SK-N-MC (cell line): ENCODE results near the gene PRRC1.
"Not testable (repeated sequence)": the region's sequence is repeated elsewhere in the genome, so short reads cannot be mapped to it uniquely, and the experiment has no call there.

Experiments
- DNase-seq: peaks from one replicate; pipeline ENCODE4 v3.0.0-alpha.2; 2011; ENCODE audit warnings: low read depth, low spot score
- H3K27ac ChIP-seq: fragments of 200-600 bp; sonication (generic); 2 replicates; pipeline ENCODE4 v1.5.1; 2016; ENCODE audit warnings: mixed run types
- H3K36me3 ChIP-seq: fragments of 200-600 bp; sonication (generic); 2 replicates; pipeline ENCODE4 v1.6.1; 2017; ENCODE audit warnings: antibody characterized with exemption, low read length, mixed read lengths; ENCODE audit not compliant: insufficient read depth
- H3K4me3 ChIP-seq: fragments of 200-600 bp; sonication (generic); 2 replicates; pipeline ENCODE4 v1.5.1; 2016
- H3K9ac ChIP-seq: fragments of 200-600 bp; sonication (generic); 2 replicates; pipeline ENCODE4 v1.8.0; 2017; ENCODE audit warnings: mixed run types, mixed read lengths; ENCODE audit not compliant: insufficient read length
- H3K9me3 ChIP-seq: fragments of 200-600 bp; sonication (generic); 2 replicates; pipeline ENCODE4 v1.6.1; 2017; ENCODE audit warnings: low read depth, mild to moderate bottlenecking, antibody characterized with exemption, low read length, moderate library complexity, mixed read lengths
- EZH2 ChIP-seq: fragments of 200-600 bp; sonication (generic); IDR thresholded peaks from one replicate; pipeline ENCODE4 v1.6.1; 2017; ENCODE audit warnings: antibody characterized with exemption
- FOXP2 ChIP-seq: optimal IDR thresholded peaks from 2 replicates; pipeline ENCODE3; 2011; ENCODE audit warnings: mild to moderate bottlenecking, moderate library complexity; ENCODE audit not compliant: insufficient read depth; ENCODE audit errors: extremely low read length, control extremely low read depth
- POLR2AphosphoS5 ChIP-seq: IDR thresholded peaks from 2 replicates; pipeline ENCODE4 v1.6.1; 2012; ENCODE audit warnings: mild to moderate bottlenecking, low read depth, low read length, borderline replicate concordance

The PRRC1 gene

DNA sequence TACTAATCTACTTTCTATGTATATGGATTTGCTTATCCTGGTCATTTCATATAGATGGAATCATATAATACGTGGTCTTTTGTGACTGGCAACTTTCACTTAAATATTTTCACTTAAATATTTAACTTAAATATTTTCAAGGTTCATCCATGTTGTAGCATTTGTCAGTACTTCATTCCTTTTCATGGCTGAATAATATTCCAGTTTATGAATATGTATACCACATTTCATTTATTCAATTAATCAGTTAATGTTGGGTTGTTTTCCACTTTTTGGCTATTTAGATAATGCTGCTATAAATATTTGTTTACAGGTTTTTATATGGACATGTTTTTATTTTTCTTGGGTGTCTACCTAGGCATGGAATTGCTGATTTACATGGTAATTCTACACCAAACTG is 7.7 kb downstream of the PRRC1 start:
- H3K4me3 ChIP-seq: no peak overlapping the region
- H3K27ac ChIP-seq: no peak overlapping the region
- TF ChIP-seq EZH2: no peak
- TF ChIP-seq POLR2AphosphoS5: no peak
- TF ChIP-seq FOXP2: no peak
- peaks cover 5% of the 10 kb centered on the region; the same call in 1 of the 2 replicates for H3K9me3 ChIP-seq
- DNase-seq: no peak
- no peak overlapping the region for H3K9ac ChIP-seq
- peaks cover 88% of the 10 kb centered on the region for H3K36me3 ChIP-seq

DNA sequence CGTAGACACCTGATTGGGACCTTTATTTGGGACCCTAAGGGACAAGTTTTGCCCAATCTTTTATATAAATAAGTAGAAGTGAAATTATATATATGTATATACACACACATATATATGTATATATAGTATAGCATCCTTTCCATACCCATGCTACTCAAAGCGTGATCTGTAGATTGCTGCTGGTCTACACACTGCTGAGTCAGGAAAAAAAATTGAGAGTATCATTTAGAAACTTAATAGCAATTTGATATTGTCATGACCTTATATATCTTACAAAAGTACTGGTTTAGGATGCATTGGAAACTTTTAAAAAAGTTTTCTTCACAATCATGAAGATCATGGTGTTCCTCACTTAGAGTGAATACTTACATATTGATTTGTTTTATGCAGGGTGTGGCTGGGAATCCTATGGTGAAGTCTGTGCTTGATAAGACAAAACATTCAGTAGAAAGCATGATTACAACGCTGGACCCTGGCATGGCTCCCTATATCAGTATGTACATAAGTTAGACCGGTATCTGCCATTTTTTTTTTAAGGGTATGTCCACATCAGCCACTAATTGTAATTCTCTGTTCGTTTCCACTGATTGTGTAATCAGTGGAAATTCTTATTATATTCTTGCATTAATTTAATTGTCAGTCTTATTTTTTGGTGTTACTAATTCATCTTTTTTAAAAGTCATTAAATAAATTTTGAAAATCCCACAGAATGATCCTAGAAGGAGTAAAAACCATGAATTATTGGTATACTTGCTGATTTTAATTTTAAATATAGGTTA is 12.7 kb downstream of the PRRC1 start:
- TF ChIP-seq FOXP2 (no peak), POLR2AphosphoS5 (no peak), EZH2 (no peak)
- H3K4me3 ChIP-seq: no peak overlapping the region
- H3K36me3 ChIP-seq: peaks cover 93% of the 10 kb centered on the region
- no peak overlapping the region for H3K27ac ChIP-seq
- H3K9me3 ChIP-seq: no peaks in the 10 kb centered on the region
- no peak overlapping the region for H3K9ac ChIP-seq
- DNase-seq: no peak

DNA sequence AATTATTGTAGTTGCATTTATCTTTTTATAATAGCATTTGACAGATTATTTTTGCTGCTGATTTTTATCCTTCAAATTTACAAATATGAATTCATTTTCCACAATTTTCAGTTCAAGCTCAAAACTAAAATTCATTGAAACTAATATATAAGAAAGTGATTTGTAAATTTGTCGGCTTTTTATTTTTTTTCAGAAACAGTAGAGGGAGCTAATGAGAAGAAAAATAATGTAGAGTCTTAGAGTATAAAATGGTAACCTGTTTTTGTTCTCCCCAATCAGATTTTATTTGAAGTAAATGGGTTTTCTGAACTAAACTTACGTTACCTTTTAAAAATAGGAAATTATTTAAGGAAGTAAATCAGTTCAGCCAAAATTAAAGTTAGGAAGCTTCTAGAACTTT is 19.2 kb downstream of the PRRC1 start:
- Histone ChIP-seq H3K9ac (no peak overlapping the region), H3K4me3 (no peak overlapping the region), H3K27ac (no peak overlapping the region; the same call in 1 of the 2 replicates), H3K36me3 (peaks cover 89% of the 10 kb centered on the region), H3K9me3 (peaks cover 8% of the 10 kb centered on the region)
- no peak for DNase-seq
- TF ChIP-seq EZH2 (no peak), POLR2AphosphoS5 (no peak), FOXP2 (no peak)

DNA sequence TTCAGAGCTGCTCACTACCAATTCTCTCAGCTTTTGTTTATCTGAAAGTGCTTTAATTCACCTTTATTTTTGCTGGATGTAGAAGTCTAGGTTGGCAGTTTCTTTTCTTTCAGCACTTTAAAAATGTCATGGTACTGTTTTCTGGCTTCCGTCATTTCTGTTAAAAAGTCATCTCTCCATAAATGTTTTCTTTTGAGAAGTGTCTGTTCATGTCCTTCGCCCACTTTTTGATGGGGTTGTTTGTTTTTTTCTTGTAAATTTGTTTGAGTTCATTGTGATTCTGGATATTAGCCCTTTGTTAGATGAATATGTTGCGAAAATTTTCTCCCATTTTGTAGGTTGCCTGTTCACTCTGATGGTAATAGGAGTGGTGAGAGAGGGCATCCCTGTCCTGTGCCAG is 23.1 kb downstream of the PRRC1 start:
- H3K36me3 ChIP-seq: peaks cover 52% of the 10 kb centered on the region
- not testable (repeated sequence) for DNase-seq, H3K4me3 ChIP-seq, H3K9me3 ChIP-seq, H3K27ac ChIP-seq, H3K9ac ChIP-seq

DNA sequence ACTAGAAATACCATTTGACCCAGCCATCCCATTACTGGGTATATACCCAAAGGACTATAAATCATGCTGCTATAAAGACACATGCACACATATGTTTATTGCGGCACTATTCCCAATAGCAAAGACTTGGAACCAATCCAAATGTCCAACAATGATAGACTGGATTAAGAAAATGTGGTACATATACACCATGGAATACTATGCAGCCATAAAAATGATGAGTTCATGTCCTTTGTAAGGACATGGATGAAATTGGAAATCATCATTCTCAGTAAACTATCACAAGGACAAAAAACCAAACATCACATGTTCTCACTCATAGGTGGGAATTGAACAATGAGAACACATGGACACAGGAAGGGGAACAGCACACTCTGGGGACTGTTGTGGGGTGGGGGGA is 27.8 kb downstream of the PRRC1 start:
- DNase-seq, H3K9ac ChIP-seq, H3K4me3 ChIP-seq, H3K27ac ChIP-seq, H3K9me3 ChIP-seq: not testable (repeated sequence)
- peaks cover 39% of the 10 kb centered on the region for H3K36me3 ChIP-seq

DNA sequence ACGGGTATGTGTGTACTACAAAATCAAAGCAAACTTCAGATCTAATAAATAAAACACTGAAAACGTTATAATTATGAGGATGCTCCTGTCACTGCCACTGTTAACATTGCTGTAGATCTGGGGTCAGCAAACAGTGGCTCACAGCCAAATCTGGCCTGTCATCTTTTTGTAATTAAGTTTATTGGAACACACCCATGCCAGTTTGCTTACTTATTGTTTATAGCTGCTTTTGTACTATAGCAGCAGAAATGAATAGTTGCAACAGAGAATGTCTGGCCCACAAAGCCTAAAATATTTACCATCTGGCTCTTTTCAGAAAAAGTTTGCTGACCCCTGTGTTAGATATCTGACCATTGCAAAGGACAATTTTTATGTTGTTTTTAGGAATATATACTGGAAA is 32.1 kb downstream of the PRRC1 start:
- H3K9me3 ChIP-seq: no peaks in the 10 kb centered on the region
- no peak overlapping the region for H3K9ac ChIP-seq
- no peak overlapping the region for H3K4me3 ChIP-seq
- no peak for TF ChIP-seq POLR2AphosphoS5
- H3K27ac ChIP-seq: no peak overlapping the region
- peaks cover 67% of the 10 kb centered on the region for H3K36me3 ChIP-seq
- no peak for DNase-seq

DNA sequence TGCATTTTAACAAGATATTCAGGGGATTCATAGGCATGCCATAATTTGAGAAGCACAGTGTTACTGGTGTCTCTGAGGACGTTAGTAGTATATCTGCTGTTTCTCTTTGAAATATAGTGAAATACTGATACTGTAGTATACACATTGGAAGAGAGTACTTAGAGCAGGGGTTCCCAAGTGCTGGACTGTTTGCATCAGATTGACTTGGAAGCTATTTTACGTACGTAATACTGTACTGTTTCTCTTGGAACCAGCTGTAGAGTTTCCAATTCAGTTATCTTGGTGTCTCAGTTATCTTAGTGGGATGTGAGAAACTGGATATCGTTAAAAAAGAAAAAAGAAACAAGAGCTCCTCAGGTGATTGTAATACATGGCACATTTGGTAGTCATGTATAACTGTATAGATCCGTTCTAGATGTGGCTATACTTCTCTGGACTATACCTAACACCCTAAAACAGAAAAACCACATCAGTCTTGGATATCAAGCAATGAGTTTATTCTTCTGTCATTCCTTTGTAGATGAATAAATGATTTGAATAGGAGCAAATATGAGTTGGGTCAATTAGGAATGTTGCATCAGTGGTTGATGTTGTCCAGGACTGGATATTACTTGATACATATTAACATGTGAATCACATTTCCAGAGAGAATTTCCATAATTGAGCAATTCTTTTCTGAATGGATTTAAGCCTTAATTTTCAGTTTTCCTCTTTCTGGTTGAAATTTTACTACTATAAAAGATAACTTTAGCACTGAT is 33.4 kb downstream of the PRRC1 start:
- no peak overlapping the region for H3K4me3 ChIP-seq
- no peak for DNase-seq
- H3K27ac ChIP-seq: no peak overlapping the region
- no peak overlapping the region for H3K9ac ChIP-seq
- H3K36me3 ChIP-seq: peaks cover 80% of the 10 kb centered on the region
- TF ChIP-seq EZH2: no peak
- TF ChIP-seq FOXP2: no peak
- TF ChIP-seq POLR2AphosphoS5: no peak
- no peaks in the 10 kb centered on the region for H3K9me3 ChIP-seq

DNA sequence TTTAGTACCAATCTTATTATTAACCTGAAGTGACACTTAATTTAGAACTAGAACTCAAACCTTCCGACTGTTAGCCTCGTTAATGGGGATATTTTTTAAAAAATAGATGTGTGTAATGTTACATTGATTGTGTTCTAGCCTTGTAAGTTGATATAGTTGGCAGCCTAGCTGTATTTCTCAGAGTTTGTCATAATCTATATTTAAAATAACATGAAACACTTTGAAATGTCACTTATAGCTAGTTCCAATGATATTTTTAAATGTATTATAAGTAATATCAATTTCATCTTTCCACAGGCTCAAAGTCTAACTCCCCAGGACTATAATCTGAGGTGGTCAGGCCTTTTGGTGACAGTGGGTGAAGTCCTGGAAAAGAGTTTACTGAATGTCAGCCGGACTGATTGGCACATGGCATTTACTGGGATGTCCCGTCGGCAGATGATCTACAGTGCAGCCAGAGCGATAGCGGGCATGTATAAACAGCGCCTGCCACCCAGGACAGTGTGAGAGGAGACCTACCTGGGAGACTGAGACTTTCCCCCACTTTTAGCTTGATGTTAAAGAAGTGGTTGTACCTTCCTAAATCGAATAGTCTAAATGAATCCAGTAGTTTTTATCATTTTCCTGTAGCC is 34.1 kb downstream of the PRRC1 start:
- Histone ChIP-seq H3K4me3 (no peak overlapping the region), H3K27ac (no peak overlapping the region), H3K36me3 (peaks cover 81% of the 10 kb centered on the region), H3K9me3 (no peaks in the 10 kb centered on the region), H3K9ac (no peak overlapping the region)
- no peak for TF ChIP-seq POLR2AphosphoS5
- no peak for TF ChIP-seq EZH2
- no peak for TF ChIP-seq FOXP2
- DNase-seq: no peak

DNA sequence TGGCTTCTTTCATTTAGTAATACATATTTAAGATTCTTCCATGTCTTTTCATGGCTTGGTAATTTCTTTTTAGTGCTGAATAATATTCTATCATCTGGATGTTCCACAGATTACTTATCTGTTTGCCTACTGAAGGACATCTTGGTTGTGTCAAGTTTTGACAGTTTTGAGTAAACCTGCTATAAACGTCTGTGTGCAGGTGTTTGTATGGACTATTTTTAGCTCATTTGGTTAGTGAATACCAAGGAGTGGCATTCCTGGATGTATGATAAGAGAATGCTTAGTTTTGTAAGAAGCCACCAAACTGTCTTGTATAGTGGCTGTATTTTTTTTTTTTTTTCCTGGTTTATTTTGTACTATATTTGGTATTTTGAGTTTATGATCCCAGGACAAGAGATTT is 38.4 kb downstream of the PRRC1 start:
- Histone ChIP-seq H3K9ac (no peak overlapping the region), H3K9me3 (no peaks in the 10 kb centered on the region), H3K36me3 (peaks cover 49% of the 10 kb centered on the region), H3K4me3 (no peak overlapping the region), H3K27ac (no peak overlapping the region)
- no peak for TF ChIP-seq EZH2
- no peak for TF ChIP-seq FOXP2
- TF ChIP-seq POLR2AphosphoS5: no peak
- no peak for DNase-seq
